ENCODE data around the gene CMTR1.

- TF ChIP-seq, protein P1, sequence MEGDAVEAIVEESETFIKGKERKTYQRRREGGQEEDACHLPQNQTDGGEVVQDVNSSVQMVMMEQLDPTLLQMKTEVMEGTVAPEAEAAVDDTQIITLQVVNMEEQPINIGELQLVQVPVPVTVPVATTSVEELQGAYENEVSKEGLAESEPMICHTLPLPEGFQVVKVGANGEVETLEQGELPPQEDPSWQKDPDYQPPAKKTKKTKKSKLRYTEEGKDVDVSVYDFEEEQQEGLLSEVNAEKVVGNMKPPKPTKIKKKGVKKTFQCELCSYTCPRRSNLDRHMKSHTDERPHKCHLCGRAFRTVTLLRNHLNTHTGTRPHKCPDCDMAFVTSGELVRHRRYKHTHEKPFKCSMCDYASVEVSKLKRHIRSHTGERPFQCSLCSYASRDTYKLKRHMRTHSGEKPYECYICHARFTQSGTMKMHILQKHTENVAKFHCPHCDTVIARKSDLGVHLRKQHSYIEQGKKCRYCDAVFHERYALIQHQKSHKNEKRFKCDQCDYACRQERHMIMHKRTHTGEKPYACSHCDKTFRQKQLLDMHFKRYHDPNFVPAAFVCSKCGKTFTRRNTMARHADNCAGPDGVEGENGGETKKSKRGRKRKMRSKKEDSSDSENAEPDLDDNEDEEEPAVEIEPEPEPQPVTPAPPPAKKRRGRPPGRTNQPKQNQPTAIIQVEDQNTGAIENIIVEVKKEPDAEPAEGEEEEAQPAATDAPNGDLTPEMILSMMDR (conservative IDR thresholded peaks at IDR 0.05 in 1 of 2, IDR thresholded peaks at IDR 0.05 in 1 of 2; ENCODE audit: extremely low read depth in 1 of 2, insufficient read depth in 1 of 2, low read depth in 1 of 2, low read length in 2 of 2): no peak
- TF ChIP-seq EZH2 (IDR thresholded peaks at IDR 0.05; ENCODE audit: borderline replicate concordance, low read length): no peak
These were observed 60.1 kb downstream of the CMTR1 start for GRCh38 chr6:37492991-37493660.
